Nephron progenitor cell (in vitro differentiated cells): ENCODE data around the gene PAOX.

ENCODE experiments used
- DNase-seq: peaks from one replicate; pipeline ENCODE4 v3.0.0; 2021
- H3K27ac Mint-ChIP-seq: 2 replicates; pipeline ENCODE4 v1.8.0; 2021; ENCODE audit warnings: mild to moderate bottlenecking, moderate library complexity, mixed read lengths
- H3K27me3 Mint-ChIP-seq: 2 replicates; pipeline ENCODE4 v1.8.0; 2021; ENCODE audit warnings: mild to moderate bottlenecking, low read depth, mixed read lengths; ENCODE audit not compliant: poor library complexity
- H3K36me3 Mint-ChIP-seq: 2 replicates; pipeline ENCODE4 v1.8.0; 2021; ENCODE audit warnings: low read depth, mixed read lengths
- H3K4me1 Mint-ChIP-seq: 2 replicates; pipeline ENCODE4 v1.8.0; 2021; ENCODE audit warnings: mixed read lengths
- H3K4me3 Mint-ChIP-seq: 2 replicates; pipeline ENCODE4 v1.8.0; 2021; ENCODE audit warnings: mild to moderate bottlenecking, moderate library complexity, mixed read lengths
- H3K9me3 Mint-ChIP-seq: 2 replicates; pipeline ENCODE4 v1.8.0; 2021; ENCODE audit warnings: mild to moderate bottlenecking, moderate library complexity, mixed read lengths
- TF ChIP-seq, protein P1 (sequence below): fragments of 200-600 bp; sonication (generic); IDR thresholded peaks from 2 replicates; pipeline ENCODE4 v1.5.0; 2021; ENCODE audit warnings: antibody characterized with exemption

PAOX gene

DNA sequence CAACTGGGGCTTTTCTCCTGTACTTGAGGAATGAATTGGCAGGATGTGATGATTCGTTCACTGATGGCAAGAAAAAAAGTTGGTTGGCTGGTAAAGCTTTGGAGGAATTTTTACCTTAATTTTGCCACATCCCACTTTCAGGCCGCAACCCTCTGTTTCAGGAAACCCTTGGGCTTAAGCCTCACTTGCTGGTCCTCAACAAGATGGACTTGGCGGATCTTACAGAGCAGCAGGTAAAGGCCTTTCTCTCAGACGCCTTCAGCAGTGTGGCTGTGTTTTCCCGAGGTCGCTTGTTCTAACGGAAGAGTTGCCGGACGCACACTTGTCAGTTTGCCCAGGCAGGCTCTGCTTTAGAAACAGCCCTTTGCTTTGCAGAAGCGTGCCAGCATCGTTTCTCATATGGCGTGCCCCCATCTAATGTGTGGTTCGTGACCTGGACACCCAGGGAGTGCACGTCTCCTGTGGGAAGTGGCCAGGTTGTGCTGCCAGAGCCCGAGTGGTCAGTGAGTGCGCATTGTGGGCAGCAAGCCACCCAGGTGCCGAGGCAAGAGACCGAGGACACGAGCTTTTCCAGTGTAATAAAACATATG lies 17.1 kb downstream of the PAOX start:
- Mint-ChIP-seq H3K27me3 (peaks cover 2% of the 10 kb centered on the region), H3K4me1 (peaks cover 27% of the 10 kb centered on the region), H3K9me3 (no peaks in the 10 kb centered on the region), H3K36me3 (peaks cover 50% of the 10 kb centered on the region), H3K4me3 (peak overlapping the region; percentile 97), H3K27ac (no peak overlapping the region)
- TF ChIP-seq, protein P1, sequence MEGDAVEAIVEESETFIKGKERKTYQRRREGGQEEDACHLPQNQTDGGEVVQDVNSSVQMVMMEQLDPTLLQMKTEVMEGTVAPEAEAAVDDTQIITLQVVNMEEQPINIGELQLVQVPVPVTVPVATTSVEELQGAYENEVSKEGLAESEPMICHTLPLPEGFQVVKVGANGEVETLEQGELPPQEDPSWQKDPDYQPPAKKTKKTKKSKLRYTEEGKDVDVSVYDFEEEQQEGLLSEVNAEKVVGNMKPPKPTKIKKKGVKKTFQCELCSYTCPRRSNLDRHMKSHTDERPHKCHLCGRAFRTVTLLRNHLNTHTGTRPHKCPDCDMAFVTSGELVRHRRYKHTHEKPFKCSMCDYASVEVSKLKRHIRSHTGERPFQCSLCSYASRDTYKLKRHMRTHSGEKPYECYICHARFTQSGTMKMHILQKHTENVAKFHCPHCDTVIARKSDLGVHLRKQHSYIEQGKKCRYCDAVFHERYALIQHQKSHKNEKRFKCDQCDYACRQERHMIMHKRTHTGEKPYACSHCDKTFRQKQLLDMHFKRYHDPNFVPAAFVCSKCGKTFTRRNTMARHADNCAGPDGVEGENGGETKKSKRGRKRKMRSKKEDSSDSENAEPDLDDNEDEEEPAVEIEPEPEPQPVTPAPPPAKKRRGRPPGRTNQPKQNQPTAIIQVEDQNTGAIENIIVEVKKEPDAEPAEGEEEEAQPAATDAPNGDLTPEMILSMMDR = no peak
- no peak for DNase-seq

GRCh38 chr10:133397938-133398337 lies 18.9 kb downstream of the PAOX start:
- TF ChIP-seq, protein P1 = no peak
- Mint-ChIP-seq H3K4me1 (peaks cover 26% of the 10 kb centered on the region), H3K9me3 (no peaks in the 10 kb centered on the region), H3K27ac (no peak overlapping the region), H3K36me3 (peaks cover 66% of the 10 kb centered on the region), H3K27me3 (peaks cover 2% of the 10 kb centered on the region), H3K4me3 (no peak overlapping the region)
- DNase-seq = no peak

DNA sequence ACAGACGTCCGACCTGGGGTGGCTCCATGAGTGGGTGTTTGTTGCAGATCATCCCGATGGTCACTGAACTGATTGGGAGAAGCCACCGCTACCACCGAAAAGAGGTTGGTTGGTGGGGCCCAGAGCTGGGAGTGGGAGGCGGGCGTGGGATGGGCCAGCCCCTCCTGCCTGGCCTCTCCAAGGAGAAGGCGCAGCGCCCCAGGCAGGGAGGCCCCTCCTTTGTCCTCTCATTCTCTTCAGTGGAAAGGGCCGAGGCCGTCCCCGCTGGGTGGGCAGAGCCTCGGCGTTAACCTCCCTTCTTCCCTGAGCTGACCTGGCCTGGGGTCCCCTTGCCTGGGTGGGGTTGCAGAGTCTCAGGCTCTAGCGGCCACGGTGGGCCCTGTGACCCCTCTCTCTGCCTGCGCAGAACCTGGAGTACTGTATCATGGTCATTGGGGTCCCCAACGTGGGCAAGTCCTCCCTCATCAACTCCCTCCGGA lies 20.1 kb downstream of the PAOX start:
- Mint-ChIP-seq H3K4me1 (peaks cover 26% of the 10 kb centered on the region), H3K36me3 (peaks cover 77% of the 10 kb centered on the region), H3K27ac (no peak overlapping the region), H3K27me3 (peaks cover 2% of the 10 kb centered on the region), H3K9me3 (no peaks in the 10 kb centered on the region), H3K4me3 (no peak overlapping the region)
- DNase-seq = no peak
- TF ChIP-seq, protein P1 = no peak

GRCh38 chr10:133400624-133401424 lies 21.8 kb downstream of the PAOX start:
- TF ChIP-seq, protein P1 = no peak
- Mint-ChIP-seq H3K4me3 (no peak overlapping the region), H3K27ac (peak overlapping the region; percentile 93)

DNA sequence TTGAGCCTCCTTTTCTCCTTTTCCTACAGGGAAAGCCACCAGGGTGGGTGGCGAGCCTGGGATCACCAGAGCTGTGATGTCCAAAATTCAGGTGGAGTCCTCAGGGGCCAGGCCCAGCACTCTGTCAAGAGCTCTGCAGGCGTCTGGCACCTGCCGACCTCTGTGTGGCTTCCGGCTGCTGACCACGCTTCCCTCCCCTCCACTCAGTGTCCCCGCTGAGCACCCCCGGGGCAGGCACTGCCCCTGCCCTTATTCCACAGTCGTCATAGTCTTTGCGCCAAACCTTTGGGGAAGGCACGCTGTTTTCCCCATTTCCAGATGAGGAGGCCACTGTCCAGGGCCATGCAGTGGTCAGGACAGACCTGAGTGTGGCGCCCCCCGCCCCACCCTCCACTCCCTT lies 22.4 kb downstream of the PAOX start:
- Mint-ChIP-seq H3K27ac (peak overlapping the region; percentile 93), H3K9me3 (peaks cover under 1% of the 10 kb centered on the region), H3K4me1 (peaks cover 11% of the 10 kb centered on the region), H3K36me3 (peaks cover 93% of the 10 kb centered on the region), H3K4me3 (no peak overlapping the region), H3K27me3 (peaks cover 2% of the 10 kb centered on the region)
- TF ChIP-seq, protein P1 = no peak
- DNase-seq = no peak

More at GRCh38 chr10:133400624-133401424, 21.8 kb downstream of the PAOX start:
- peaks cover 89% of the 10 kb centered on the region for H3K36me3 Mint-ChIP-seq
- no peaks in the 10 kb centered on the region for H3K9me3 Mint-ChIP-seq
- H3K4me1 Mint-ChIP-seq = peaks cover 13% of the 10 kb centered on the region
- DNase-seq = no peak
- H3K27me3 Mint-ChIP-seq = peaks cover 2% of the 10 kb centered on the region
